HT-29 (cell line): ENCODE data around the gene FXYD3. TPM values are rescaled to one million over a fixed set of nuclear protein-coding genes. Genes with fewer than 3 reads are reported as not detected.
"Not testable (repeated sequence)": the region's sequence is repeated elsewhere in the genome, so short reads cannot be mapped to it uniquely, and the experiment has no call there.

ENCODE experiments used
- DNase-seq: peaks from one replicate; pipeline ENCODE4 v3.0.0-alpha.2; 2015; ENCODE audit warnings: low spot score
- total RNA-seq: library from RNA; depleted of rRNA; stranded (reverse); fragments of >200 nt; shearing (Covaris generic); gene quantifications from 2 replicates; pipeline ENCODE4 v1.2.3, GENCODE V29; 2014

Gene FXYD3
- total RNA-seq, 1 experiment from 2014 or later, result 38.9 TPM

GRCh38 chr19:35086455-35086854, 29.2 kb upstream of the FXYD3 start:
- DNase-seq, result no peak

GRCh38 chr19:35087393-35087792, 28.2 kb upstream of the FXYD3 start:
- DNase-seq, result no peak

- DNase-seq, result no peak
Measured at GRCh38 chr19:35088131-35088913, 27.3 kb upstream of the FXYD3 start.

- DNase-seq, result no peak
Measured at GRCh38 chr19:35089554-35089953, 26.1 kb upstream of the FXYD3 start.

GRCh38 chr19:35090160-35090505, 25.5 kb upstream of the FXYD3 start:
- no peak for DNase-seq

- DNase-seq, result peak; percentile 89
Measured at GRCh38 chr19:35090506-35091214, 25.0 kb upstream of the FXYD3 start.

- no peak for DNase-seq
Measured at GRCh38 chr19:35093430-35093829, 22.2 kb upstream of the FXYD3 start.

GRCh38 chr19:35093941-35094647, 21.5 kb upstream of the FXYD3 start:
- DNase-seq, result no peak

- no peak for DNase-seq
Measured at GRCh38 chr19:35094656-35095055, 21.0 kb upstream of the FXYD3 start.

- DNase-seq, result no peak
Measured at GRCh38 chr19:35095667-35096368, 19.8 kb upstream of the FXYD3 start.

- no peak for DNase-seq
Measured at GRCh38 chr19:35098413-35099049, 17.1 kb upstream of the FXYD3 start.

- no peak for DNase-seq
Measured at GRCh38 chr19:35099155-35099896, 16.3 kb upstream of the FXYD3 start.

GRCh38 chr19:35099897-35100275, 15.7 kb upstream of the FXYD3 start:
- DNase-seq, result no peak

GRCh38 chr19:35100588-35101533, 14.8 kb upstream of the FXYD3 start:
- no peak for DNase-seq

- DNase-seq, result not testable (repeated sequence)
Measured at GRCh38 chr19:35101949-35102348, 13.7 kb upstream of the FXYD3 start.

GRCh38 chr19:35103614-35104013, 12.0 kb upstream of the FXYD3 start:
- DNase-seq, result not testable (repeated sequence)

GRCh38 chr19:35104361-35104760, 11.3 kb upstream of the FXYD3 start:
- DNase-seq, result no peak

GRCh38 chr19:35105047-35105410, 10.6 kb upstream of the FXYD3 start:
- DNase-seq, result no peak

- no peak for DNase-seq
Measured at GRCh38 chr19:35105411-35106290, 10.0 kb upstream of the FXYD3 start.
